IPS-18c (cell line): ENCODE results near the gene WRNIP1.

ENCODE experiments used
- H3K4me3 ChIP-seq: 2 replicates; pipeline ENCODE4 v1.7.0; 2013; ENCODE audit warnings: low read depth, mild to moderate bottlenecking, low read length, moderate library complexity; ENCODE audit not compliant: insufficient read depth
- H3K9me3 ChIP-seq: one replicate; pipeline ENCODE4 v1.6.1; 2013; ENCODE audit warnings: mild to moderate bottlenecking, low read length, moderate library complexity; ENCODE audit not compliant: control insufficient read depth, insufficient read depth

Gene WRNIP1

GRCh38 chr6:2737885-2738284 is 27.3 kb upstream of the WRNIP1 start:
- H3K4me3 ChIP-seq: no peak overlapping the region
- H3K9me3 ChIP-seq: no peaks in the 10 kb centered on the region

GRCh38 chr6:2738373-2738979 is 26.7 kb upstream of the WRNIP1 start:
- Histone ChIP-seq H3K9me3 (no peaks in the 10 kb centered on the region), H3K4me3 (no peak overlapping the region)

- Histone ChIP-seq H3K4me3 (no peak overlapping the region), H3K9me3 (no peaks in the 10 kb centered on the region)
These were observed 25.9 kb upstream of the WRNIP1 start for GRCh38 chr6:2739335-2739734.

GRCh38 chr6:2740581-2740980 is 24.6 kb upstream of the WRNIP1 start:
- H3K9me3 ChIP-seq: no peaks in the 10 kb centered on the region

GRCh38 chr6:2741756-2742155 is 23.4 kb upstream of the WRNIP1 start:
- Histone ChIP-seq H3K4me3 (no peak overlapping the region), H3K9me3 (no peaks in the 10 kb centered on the region)

More at GRCh38 chr6:2740581-2740980, 24.6 kb upstream of the WRNIP1 start:
- no peak overlapping the region for H3K4me3 ChIP-seq

GRCh38 chr6:2743280-2744208 is 21.6 kb upstream of the WRNIP1 start:
- Histone ChIP-seq H3K9me3 (no peaks in the 10 kb centered on the region), H3K4me3 (no peak overlapping the region)

GRCh38 chr6:2744209-2744771 is 20.9 kb upstream of the WRNIP1 start:
- Histone ChIP-seq H3K4me3 (no peak overlapping the region), H3K9me3 (no peaks in the 10 kb centered on the region)

GRCh38 chr6:2744778-2745177 is 20.4 kb upstream of the WRNIP1 start:
- H3K4me3 ChIP-seq: no peak overlapping the region
- H3K9me3 ChIP-seq: no peaks in the 10 kb centered on the region

- H3K9me3 ChIP-seq: no peaks in the 10 kb centered on the region
- H3K4me3 ChIP-seq: no peak overlapping the region
These were observed 19.9 kb upstream of the WRNIP1 start for GRCh38 chr6:2745246-2745645.

- Histone ChIP-seq H3K9me3 (no peaks in the 10 kb centered on the region), H3K4me3 (no peak overlapping the region)
These were observed 18.6 kb upstream of the WRNIP1 start for GRCh38 chr6:2746557-2747061.

- H3K9me3 ChIP-seq: no peaks in the 10 kb centered on the region
- no peak overlapping the region for H3K4me3 ChIP-seq
These were observed 17.0 kb upstream of the WRNIP1 start for GRCh38 chr6:2748183-2748582.

GRCh38 chr6:2749969-2750600 is 15.1 kb upstream of the WRNIP1 start:
- Histone ChIP-seq H3K9me3 (no peaks in the 10 kb centered on the region), H3K4me3 (no peak overlapping the region)

- no peak within 1 kb of the TSS for H3K4me3 ChIP-seq
- no peaks in the 10 kb centered on the region for H3K9me3 ChIP-seq
These were observed 14.4 kb upstream of the WRNIP1 start, which contains the start of gene MYLK4 for GRCh38 chr6:2750832-2751231. Gene MYLK4, minus strand, starts transcription at chr6:2750922. Its CDS starts 1,628 bp downstream, at chr6:2749294.

GRCh38 chr6:2751871-2752270 is 13.3 kb upstream of the WRNIP1 start:
- H3K4me3 ChIP-seq: no peak overlapping the region

GRCh38 chr6:2752477-2753109 is 12.6 kb upstream of the WRNIP1 start:
- Histone ChIP-seq H3K9me3 (no peaks in the 10 kb centered on the region), H3K4me3 (no peak overlapping the region)

More at GRCh38 chr6:2751871-2752270, 13.3 kb upstream of the WRNIP1 start:
- no peaks in the 10 kb centered on the region for H3K9me3 ChIP-seq

GRCh38 chr6:2753110-2753489 is 12.1 kb upstream of the WRNIP1 start:
- Histone ChIP-seq H3K9me3 (no peaks in the 10 kb centered on the region), H3K4me3 (no peak overlapping the region)

- Histone ChIP-seq H3K9me3 (no peaks in the 10 kb centered on the region), H3K4me3 (no peak overlapping the region)
These were observed 11.4 kb upstream of the WRNIP1 start for GRCh38 chr6:2753743-2754142.
